HG02840 (cell line): ENCODE measurements around the gene IP6K2.
"Not testable (repeated sequence)": the region's sequence is repeated elsewhere in the genome, so short reads cannot be mapped to it uniquely, and the experiment has no call there.

Experiments used
- ATAC-seq: cut with Tn5 transposase; IDR thresholded peaks from one replicate; pipeline ENCODE4 v1.9.1; 2021; ENCODE audit warnings: mild to moderate bottlenecking, moderate library complexity, moderate number of reproducible peaks; ENCODE audit not compliant: unreplicated experiment, low FRiP score

The IP6K2 gene

DNA sequence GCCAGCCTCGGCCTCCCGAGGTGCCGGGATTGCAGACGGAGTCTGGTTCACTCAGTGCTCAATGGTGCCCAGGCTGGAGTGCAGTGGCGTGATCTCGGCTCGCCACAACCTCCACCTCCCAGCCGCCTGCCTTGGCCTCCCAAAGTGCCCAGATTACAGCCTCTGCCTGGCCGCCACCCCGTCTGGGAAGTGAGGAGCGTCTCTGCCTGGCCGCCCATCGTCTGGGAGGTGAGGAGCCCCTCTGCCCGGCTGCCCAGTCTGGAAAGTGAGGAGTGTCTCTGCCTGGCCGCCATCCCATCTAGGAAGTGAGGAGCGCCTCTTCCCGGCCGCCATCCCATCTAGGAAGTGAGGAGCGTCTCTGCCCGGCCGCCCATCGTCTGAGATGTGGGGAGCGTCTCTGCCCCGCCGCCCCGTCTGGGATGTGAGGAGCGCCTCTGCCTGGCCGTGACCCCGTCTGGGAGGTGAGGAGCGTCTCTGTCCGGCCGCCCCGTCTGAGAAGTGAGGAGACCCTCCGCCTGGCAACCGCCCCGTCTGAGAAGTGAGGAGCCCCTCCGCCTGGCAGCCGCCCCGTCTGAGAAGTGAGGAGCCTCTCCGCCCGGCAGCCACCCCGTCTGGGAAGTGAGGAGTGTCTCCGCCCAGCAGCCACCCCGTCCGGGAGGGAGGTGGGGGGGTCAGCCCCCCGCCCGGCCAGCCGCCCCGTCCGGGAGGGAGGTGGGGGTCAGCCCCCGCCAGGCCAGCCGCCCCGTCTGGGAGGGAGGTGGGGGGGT lies 16.9 kb upstream of the IP6K2 start:
- not testable (repeated sequence) for ATAC-seq

DNA sequence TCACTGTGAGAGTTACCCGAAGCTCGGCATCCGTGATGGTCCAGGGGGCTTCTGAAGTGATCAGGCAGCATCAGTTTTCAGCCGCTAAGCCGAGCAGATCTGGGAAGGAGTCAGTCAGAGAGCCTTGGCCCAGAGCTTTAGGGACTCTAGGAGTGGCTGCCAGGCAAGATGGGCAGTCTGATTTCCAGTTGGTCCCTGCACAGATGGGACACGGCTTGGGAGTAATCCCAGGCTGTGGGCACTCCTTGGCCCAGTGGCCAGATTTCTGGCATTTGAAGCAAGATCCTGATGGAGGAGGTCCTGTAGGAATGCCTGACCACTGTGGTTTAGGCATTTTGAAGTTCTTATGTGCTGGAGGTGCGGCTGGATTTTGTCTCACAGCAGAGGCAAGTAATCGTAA lies 10.5 kb upstream of the IP6K2 start:
- no peak for ATAC-seq

DNA sequence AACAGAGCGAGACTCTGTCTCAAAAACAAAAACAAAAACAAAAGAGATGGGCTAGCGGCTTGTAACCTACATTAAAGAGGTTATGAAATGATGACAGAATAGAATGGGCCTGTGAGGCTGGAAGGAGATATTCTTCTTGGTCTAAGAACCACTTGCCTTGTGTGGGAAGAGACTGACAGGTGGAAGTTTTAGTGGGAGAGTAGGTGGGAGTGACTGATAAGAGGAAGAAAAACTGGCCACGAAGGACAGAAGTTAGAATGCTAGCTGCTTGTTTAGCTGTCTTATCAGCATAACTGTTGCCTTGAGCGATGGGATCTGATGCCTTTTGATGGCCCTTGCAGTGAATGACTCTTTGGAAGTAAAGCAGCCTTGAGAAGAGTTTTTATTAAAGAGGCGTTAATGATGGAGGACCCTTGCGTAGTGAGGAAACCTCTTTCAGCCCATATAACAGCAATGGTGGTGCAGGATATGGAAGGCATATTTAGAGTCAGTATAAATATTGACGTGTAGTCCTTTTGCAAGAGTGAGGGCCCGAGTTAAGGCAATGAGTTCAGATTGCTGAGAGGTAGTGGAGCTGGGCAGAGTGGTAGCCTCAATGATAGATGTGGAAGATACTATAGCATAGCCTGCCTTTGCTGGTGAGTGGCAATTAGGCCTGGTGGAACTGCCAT lies 8.3 kb upstream of the IP6K2 start:
- ATAC-seq, result not testable (repeated sequence)

DNA sequence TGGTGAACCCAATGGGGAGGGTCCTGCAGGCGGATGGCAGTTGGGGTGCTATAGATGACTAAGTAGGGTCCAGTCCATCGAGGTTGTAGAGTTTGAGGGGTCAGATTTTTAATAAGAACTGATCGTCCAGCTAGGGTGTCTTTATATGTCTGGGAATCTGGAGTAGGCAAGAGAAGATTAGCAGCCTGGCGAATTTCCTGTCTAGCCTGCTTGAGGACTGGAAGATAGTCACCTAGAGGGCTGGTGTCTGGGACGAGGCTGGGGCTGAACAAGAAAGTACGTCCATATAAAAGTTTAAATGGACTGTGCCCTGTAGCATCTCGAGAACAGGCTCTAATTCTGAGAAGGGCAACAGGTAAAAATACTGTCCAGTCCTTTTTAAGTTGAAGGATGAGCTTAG lies 6.7 kb upstream of the IP6K2 start:
- ATAC-seq, result no peak

DNA sequence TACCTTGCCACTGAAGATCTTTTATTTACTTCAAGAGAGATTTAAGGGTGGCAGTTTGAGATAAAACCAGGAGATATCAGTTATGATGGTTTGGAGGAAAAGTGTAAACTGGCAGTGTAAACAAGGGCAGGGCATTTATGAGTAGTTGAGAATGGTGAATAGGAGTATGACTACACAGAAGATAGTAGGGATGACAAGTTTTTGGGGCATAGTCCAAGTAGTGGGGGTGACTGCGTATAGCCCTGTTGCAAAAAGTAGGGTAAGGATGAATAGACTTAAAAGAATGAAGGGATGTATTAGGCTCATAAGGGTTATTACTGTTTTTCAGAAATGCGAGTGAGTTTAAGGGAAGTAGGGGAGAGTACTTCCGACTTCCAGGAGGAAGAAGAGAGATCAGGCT lies 6.3 kb upstream of the IP6K2 start:
- ATAC-seq, result not testable (repeated sequence)

DNA sequence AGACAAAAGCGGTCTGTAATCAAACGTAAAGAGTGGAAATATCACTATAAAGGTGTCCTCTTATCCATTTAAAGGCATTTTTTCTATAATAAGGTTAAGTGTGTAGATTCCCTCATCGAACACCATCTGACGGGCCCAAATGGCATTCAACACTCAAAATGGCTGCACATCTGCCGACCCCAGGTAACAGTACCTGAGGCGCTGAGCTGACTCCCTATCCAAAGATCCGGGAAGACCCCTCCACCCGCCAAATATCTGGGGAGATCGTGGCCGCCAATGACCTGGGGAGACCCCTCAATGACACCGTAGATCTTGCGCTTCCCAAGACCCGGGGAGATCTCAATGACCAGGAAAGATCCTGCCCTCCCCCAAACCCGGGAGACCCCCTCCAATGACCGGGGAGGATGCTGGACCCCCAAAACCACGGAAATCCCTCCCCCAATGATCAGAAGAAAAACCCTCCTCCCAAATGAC lies 476 bp downstream of the IP6K2 start:
- ATAC-seq, result no peak

DNA sequence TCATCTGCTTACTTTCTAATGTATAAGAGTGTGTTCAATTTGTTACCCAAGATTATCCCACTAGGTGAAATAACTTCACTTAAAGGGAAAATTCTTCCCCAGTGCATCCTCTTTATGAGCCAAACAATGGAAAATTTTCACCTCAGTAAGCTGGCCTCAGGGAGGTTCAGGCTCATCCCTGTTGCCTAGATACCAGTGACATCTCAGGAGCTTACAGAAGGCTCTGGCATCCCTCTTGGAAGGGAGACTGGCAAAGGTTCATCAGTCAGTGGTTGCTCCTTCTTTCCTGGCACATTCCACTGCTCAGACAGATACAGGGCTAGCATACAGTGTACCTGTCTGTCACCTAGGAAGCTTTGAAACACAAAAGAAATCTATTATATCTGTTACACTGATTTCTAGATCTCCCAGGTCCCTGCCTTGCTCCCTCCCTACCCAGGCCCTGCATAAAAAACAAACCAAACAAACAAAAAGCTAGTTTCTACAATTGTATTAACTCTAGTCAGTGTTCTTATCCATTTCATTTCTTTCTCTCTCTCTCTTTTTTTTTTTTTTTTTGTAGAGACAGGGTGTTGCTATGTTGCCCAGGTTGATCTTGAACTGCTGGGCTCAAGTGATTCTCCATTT lies 1.7 kb downstream of the IP6K2 start:
- ATAC-seq, result no peak

DNA sequence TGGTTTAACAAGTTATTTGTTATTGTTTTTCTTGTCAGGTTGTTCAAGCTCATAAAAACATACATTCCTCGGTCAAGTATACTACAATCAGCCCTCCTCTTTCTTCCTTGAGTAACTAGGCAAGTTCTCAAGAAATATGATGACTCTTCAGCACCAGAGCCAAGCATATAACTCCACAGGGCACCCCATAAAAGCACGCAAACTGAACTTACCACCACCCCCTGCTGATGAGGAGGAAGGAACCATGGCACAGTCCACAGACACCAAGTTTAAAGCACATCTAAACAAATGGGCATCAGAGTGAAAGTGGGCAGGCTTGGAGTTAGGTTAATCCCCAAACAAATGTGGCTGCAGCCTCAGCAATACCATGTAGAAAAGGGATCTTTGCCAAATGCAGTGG lies 5.3 kb downstream of the IP6K2 start:
- no peak for ATAC-seq

DNA sequence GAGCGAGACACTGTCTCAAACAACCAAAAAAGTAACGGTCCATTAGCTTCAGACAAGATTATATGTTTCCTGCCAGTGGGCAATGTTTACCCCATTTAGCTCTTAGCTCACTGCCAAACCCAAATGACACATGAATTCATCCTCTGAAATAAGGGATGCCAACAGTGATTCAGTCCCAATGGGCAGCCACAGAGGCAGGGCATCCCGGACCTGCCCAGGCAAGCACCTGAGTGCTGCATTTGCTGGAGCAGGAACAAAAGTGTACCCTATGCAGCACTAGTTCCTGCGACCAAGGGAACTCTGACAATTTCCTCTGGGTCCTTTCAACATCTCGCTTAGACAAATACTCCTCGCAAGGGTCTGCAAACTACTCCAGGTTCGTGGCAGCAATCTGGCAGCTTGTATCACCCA lies 8.0 kb downstream of the IP6K2 start:
- no peak for ATAC-seq

DNA sequence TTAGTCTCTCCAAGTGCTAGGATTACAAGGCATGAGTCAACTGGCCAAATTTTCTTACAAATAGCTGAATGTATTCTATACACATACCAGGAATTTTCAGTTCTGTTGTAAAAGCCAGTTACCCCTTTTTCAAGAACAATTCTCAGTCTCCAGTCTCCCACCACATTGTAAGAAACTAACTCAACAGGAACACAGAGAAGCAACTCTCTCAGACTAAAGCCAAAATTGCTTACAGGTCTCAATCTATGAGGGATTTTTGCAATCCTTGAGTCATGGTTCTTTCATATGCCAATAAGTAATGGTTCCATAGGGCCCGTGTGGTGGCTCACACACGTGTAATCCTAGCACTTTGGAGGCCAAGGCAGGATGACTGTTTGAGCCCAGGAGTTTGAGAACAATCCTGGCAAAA lies 8.5 kb downstream of the IP6K2 start:
- no peak for ATAC-seq

DNA sequence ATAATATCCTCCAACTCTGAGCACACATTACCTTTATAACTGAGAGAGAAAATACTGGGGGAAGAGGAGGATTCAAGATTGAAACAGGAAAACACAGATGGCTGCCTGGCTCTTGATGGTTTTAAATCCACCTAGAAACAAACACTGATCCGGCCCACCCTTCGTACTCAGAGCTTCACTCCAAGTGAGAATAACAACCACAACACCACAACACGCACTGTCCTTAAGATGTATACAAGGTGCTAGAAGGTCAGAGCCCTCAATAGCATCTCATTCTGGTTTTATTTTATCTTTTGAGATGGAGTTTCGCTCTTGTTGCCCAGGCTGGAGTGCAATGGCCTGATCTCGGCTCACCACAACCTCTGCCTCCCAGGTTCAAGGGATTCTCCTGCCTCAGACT lies 9.9 kb downstream of the IP6K2 start:
- ATAC-seq, result no peak

DNA sequence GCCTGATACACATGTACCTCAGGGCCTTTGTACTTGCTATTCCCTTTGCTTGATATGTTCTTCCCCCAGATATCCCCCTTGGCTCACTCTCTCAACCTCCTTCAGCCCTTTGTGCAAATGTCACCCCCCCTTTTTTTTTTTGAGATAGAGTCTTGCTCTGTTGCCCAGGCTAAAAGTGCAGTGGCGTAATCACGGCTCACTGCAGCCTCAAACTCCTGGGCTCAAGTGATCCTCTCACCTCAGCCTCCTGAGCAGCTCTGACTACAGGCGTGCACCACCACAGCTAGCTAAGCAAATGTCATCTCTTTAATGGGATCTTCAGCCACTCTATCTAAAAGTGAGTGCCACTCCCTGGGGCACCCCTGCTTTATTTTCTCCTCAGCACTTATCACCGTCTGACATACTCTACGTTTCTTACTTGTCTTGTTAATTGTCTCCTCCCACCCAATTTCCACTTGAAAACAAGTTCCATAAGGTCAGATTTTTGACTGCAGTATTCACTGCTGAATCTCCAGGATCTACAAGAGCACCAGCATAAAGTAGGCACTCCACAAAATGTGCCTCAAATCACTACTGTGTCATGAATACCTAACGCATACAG lies 14.6 kb downstream of the IP6K2 start:
- no peak for ATAC-seq

DNA sequence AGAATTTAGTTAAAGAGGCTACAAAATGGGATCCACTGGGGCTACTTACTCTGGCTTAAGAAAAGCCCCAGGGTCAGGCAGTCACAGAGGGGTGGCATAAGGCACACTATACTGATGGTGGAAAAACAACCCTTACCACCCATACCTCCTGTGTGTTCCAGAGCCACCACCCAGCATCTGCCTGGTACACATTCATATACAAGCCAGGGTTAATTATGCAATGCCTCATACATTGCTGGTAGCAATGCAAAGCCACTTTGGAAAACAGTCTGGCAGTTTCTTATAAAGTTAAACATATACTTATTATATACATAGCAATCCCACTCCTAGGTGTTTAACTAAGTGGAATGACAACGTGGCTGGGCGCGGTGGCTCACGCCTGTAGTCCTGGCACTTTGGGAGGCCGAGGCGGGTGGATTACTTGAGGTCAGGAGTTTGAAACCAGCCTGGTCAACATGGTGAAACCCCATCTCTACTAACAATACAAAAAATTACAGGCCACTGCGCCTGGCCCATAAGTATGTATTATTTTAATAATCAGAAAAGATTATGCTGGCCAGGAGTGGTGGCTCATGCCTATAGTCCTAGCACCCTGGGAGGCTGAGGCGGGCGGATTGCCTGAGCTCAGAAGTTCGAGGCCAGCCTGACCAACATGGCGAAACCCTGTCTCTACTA lies 16.2 kb downstream of the IP6K2 start:
- no peak for ATAC-seq

DNA sequence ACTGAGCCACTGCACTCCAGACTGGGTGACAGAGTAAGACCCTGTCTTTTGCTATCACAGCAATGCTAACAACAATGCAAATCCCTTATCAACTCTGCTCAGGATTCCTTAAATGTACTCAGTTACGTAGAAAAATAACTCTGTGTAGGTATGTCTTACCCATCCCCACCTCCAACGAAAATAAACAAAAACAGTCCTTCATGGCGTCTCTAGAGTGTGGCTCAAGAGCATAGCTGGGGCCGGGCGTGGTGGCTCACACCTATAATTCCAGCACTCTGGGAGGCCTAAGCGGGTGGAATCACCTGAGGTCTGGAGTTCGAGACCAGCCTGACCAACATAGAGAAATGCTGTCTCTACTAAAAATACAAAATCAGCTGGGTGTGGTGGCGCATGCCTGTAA lies 18.1 kb downstream of the IP6K2 start:
- ATAC-seq, result no peak

DNA sequence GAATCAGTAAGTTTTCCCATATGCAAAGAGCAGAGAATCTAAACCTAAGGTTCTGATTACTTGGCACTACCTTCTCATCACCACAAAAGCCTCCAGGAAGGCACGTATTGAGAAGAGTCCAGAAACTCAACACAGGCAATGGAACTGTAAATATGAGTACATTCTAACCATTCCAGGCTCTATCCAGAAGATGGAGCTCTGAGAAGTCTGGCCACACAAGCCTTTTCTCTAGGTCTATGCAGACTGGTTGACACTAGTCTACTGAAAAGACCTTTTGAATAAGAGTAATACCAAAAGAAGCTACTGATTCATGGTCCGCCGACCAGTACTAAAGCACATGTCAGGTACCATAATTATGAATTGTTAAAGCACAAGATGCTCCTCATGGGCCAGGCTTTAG lies 19.1 kb downstream of the IP6K2 start:
- ATAC-seq, result no peak

DNA sequence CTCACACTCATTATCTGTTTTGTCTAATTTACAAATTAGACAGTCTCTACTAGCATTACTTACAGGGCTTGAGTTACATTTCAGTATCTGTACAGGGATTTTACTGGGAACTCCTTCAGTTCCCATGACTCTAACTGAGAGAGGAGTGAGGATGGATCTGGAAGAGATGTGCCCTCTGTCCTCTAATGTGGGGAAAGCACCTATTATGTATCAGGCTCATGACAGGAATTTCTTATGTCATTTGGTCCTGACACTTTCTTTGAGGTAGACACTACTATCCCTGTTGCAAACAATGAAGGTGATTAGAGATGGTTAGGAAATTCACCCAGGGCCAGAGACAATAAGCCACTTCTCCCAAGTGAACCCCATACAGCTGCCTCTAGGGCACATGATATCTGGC lies 20.4 kb downstream of the IP6K2 start:
- ATAC-seq, result no peak

DNA sequence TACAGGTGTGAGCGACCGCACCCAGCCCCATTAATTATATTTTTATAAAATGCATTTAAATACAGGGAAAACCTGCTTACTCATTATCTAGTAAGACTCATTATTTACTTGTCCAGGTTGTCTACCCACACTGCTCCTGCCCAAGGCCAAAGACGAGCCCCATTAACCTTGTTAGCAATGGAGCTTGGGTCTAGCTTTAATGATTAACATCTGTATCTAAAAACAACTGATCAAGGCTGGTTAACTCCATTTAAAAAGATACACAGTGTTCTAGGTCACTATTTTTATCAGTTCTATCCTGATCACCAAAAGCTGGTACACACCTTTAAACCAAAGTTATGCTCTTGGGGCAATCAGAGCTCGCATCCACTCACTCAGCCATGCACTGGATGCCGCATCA lies 20.9 kb downstream of the IP6K2 start:
- no peak for ATAC-seq

DNA sequence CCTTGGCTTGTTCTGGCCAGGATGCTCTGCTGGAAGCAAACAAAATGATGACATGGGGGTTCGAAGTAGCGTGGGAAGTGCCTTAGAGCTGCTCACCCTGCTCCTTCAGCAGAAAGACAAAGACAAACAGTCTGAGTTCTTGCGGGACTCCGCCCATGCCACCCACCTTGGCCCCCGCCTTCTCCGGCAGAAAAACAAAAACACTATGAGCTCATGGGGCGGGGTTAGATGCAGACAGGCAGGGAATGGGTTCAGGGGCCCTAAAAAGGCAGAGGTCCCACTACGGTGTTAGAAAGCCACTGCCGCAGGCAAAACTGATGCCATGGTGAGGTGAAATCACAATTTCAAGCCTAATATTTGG lies 21.6 kb downstream of the IP6K2 start:
- ATAC-seq, result no peak

DNA sequence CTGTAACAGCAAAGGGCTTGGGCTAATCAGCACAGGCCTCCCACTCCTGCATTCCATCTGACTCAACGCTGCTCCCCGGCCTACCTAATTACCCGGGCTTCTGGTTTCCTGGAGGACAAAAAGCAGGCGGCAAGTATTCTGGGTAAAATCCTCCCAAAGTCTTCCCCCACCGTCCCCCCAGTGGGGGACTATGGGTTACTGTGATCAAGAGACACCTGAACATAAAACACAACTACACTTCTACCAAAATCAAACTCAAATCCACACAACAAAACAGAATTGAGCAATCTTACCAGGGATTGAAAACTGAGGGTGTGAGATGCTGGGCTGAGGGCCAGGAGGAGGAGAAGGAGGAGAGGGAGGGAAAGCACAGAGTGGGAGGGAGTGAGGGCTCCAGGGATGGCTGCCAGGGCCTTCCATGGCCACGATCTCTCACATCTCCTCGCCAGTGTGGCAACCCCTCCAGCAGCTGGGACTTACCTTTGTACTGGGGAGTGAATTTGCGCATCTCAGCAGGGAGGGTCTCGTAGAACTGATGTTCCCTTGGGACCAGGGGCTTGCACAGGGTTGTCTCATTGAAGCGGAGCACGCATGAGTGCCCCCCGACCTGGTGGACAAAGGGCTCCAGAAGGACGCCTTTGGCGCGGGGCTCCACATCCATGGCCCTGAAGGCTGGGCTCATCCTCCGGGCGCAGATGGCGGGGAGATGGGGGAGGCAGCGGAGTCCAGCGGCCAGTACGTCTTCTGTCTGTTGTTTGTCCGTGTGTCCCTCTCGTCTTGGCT lies 22.2 kb downstream of the IP6K2 start:
- no peak for ATAC-seq

DNA sequence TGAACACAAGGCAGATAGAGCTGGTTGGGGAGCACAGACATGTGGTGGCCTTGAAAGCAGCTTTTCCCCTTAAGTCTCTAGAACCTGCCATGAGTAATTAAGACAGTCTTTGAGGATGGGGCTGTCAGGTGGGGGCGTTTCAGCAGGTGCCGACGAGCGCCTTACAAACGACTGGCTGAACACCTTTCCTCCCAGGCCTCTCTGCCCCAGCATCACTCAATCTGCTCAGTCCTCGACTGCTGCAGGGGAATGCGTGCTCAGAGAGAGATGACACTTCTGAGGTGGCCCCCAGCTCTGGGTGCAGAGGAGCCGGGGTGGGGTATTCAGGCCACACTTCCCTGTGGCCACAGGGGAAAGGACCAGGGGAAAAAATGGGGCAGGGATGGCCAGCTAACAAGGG lies 23.2 kb downstream of the IP6K2 start:
- ATAC-seq, result no peak
